Measurements from ENCODE around the gene MOGAT1. TPM values are rescaled to one million over a fixed set of nuclear protein-coding genes. Genes with fewer than 3 reads are reported as not detected.

Gene MOGAT1
- total and polyA plus RNA-seq, 2 of the 8 experiments (the other 6 are each of a cell fraction or from before 2014, with no cell fraction given), result 0.11 to 0.67 TPM

DNA sequence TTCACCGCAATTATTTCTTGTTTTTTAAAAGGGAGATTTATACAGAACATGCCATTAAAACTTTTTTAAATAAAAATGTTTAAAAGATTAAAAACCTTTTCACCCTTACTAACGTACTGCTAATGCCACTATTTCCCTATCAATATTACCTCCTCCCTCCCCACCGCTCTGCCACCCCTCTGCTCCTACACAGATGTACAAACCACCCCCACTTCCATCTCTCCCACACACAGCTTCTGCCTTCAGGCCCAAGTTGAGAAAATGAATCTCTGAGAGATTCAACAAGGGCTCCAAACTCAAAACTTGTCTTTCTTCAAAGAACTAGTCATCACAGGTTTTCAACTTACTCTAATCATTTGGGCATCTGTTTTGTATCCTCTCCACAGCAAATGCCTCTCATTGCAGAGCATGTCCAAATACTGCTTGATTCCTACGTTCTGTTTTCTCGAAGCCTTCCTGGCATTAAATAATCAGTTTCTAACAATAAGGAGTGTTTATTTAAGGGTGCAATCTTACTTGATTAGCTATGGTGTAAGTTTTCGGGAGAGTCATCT lies 47.6 kb upstream of the MOGAT1 start:
- Histone ChIP-seq H2BK12ac (ENCODE audit: low read depth, low read length) (no peak overlapping the region), H3K4me1 (replicated peaks in 1 of 4; ENCODE audit: control insufficient read depth in 3 of 4, insufficient read depth in 4 of 4, low read length in 3 of 4) (no peaks in the 10 kb centered on the region), H2BK20ac (ENCODE audit: low read length) (no peak overlapping the region), H3K9me3 (ENCODE audit: insufficient read depth in 2 of 2, low read depth in 1 of 2, low read length in 1 of 2) (no peaks in the 10 kb centered on the region), H2AFZ (ENCODE audit: low read length) (no peak overlapping the region), H3K4ac (replicated peaks; ENCODE audit: insufficient read length, low read depth, low read length) (no peak overlapping the region), H4K20me1 (replicated peaks in 1 of 2; ENCODE audit: control insufficient read depth in 1 of 2, insufficient read depth in 2 of 2, low read length in 2 of 2) (peaks cover 0 to 5% of the 10 kb centered on the region in 2 experiments), H2BK120ac (replicated peaks; ENCODE audit: low read depth, low read length) (no peak overlapping the region), H2BK15ac (ENCODE audit: low read length) (no peak overlapping the region), H3K4me3 (ENCODE audit: extremely low read depth in 1 of 4, insufficient read depth in 2 of 4, low read depth in 3 of 4, low read length in 4 of 4) (no peak overlapping the region), H3K18ac (ENCODE audit: extremely low read depth, low read length) (no peak overlapping the region), H3K27ac (ENCODE audit: low read depth, low read length) (no peak overlapping the region), H2BK5ac (ENCODE audit: low read depth, low read length) (no peak overlapping the region), H4K5ac (ENCODE audit: insufficient read length, low read depth, low read length) (no peak overlapping the region), H3K9ac (replicated peaks in 1 of 4; ENCODE audit: extremely low read depth in 1 of 4, low read depth in 3 of 4, low read length in 3 of 4) (no peak overlapping the region), H3K56ac (replicated peaks; ENCODE audit: insufficient read length, low read depth, low read length) (no peak overlapping the region), H3K27me3 (replicated peaks in 1 of 4; ENCODE audit: control insufficient read depth in 3 of 4, extremely low read depth in 1 of 4, insufficient read depth in 3 of 4, low read length in 3 of 4) (no peaks in the 10 kb centered on the region), H3K14ac (ENCODE audit: insufficient read length) (no peak overlapping the region), H3K79me2 (ENCODE audit: control insufficient read depth in 1 of 2, insufficient read depth in 2 of 2, low read length in 2 of 2) (no peaks in the 10 kb centered on the region), H3K79me1 (ENCODE audit: low read depth, low read length) (no peaks in the 10 kb centered on the region), H4K91ac (replicated peaks; ENCODE audit: insufficient read length, low read length) (no peak overlapping the region), H4K8ac (ENCODE audit: extremely low read depth, insufficient read depth, low read length) (no peak overlapping the region), H3K23me2 (ENCODE audit: low read depth, low read length) (no peaks in the 10 kb centered on the region), H3K23ac (ENCODE audit: insufficient read length) (no peak overlapping the region), H2AK5ac (ENCODE audit: low read depth, low read length) (no peak overlapping the region), H3K4me2 (ENCODE audit: insufficient read depth in 1 of 2, low read depth in 2 of 2, low read length in 2 of 2) (no peak overlapping the region), H3K36me3 (ENCODE audit: control insufficient read depth in 2 of 4, insufficient read depth in 4 of 4, low read length in 3 of 4) (peaks cover 0 to 70% (median 31%) of the 10 kb centered on the region in 4 experiments; a peak in 6 of 8 replicates)
- FAIRE-seq (no peak), DNase-seq (ENCODE audit: low read depth in 1 of 2, low spot score in 2 of 2) (no peak)
- WGBS, 2 experiments (ENCODE audit: extremely low coverage in 1 of 2, insufficient coverage in 1 of 2, insufficient read length in 1 of 2, insufficient replicate concordance in 2 of 2, low coverage in 1 of 2, low lambda C conversion rate in 2 of 2, missing lambda C conversion rate in 1 of 2), result 91 to 100% methylated on average over 2 to 6 of the region's 6 CpGs
- ChIA-PET CTCF (ENCODE audit: partially characterized antibody) (interaction anchor here (0.7 to 1.1 kb wide), 3 partner anchors 11 to 130 kb away, joined by 3 read pairs; no protein-coding TSS in a partner anchor), POLR2A (ENCODE audit: partially characterized antibody) (no interaction called here)
- no peak for TF ChIP-seq TEAD4 (IDR thresholded peaks at IDR 0.05; ENCODE audit: low read depth, low read length)
- no peak for TF ChIP-seq RNF2 (IDR thresholded peaks at IDR 0.05; ENCODE audit: borderline replicate concordance, low read depth, low read length, missing control alignments, poor library complexity, severe bottlenecking)
- TF ChIP-seq SRF (IDR thresholded peaks at IDR 0.05; ENCODE audit: low read depth, low read length), result no peak
